SKM-1 treated with dmso at 0.1 percent for 144 hours (cell line): ENCODE measurements around the gene AKAP8.
"Not testable (repeated sequence)": the region's sequence is repeated elsewhere in the genome, so short reads cannot be mapped to it uniquely, and the experiment has no call there.

Experiments
- DNase-seq: peaks from one replicate; lab custom pipeline; 2025; ENCODE audit not compliant: unreplicated experiment; lab: John Stamatoyannopoulos, UW

Gene AKAP8

GRCh38 chr19:15374105-15374651, 5.4 kb downstream of the AKAP8 start:
- no peak for DNase-seq

- no peak for DNase-seq
These were observed 5.9 kb downstream of the AKAP8 start for GRCh38 chr19:15373644-15374043.

- DNase-seq = no peak
These were observed 6.7 kb downstream of the AKAP8 start for GRCh38 chr19:15372891-15373301.

- no peak for DNase-seq
These were observed 7.1 kb downstream of the AKAP8 start for GRCh38 chr19:15372470-15372869.

GRCh38 chr19:15371786-15372380, 7.7 kb downstream of the AKAP8 start:
- no peak for DNase-seq

- no peak for DNase-seq
These were observed 8.5 kb downstream of the AKAP8 start for GRCh38 chr19:15371119-15371518.

GRCh38 chr19:15369594-15369891, 10.0 kb downstream of the AKAP8 start:
- no peak for DNase-seq

GRCh38 chr19:15368798-15369593, 10.6 kb downstream of the AKAP8 start:
- no peak for DNase-seq

- no peak for DNase-seq
These were observed 11.4 kb downstream of the AKAP8 start for GRCh38 chr19:15368051-15368632.

- DNase-seq = no peak
These were observed 12.1 kb downstream of the AKAP8 start for GRCh38 chr19:15367439-15367838.

GRCh38 chr19:15365264-15365663, 14.3 kb downstream of the AKAP8 start:
- DNase-seq = no peak

GRCh38 chr19:15363791-15364190, 15.8 kb downstream of the AKAP8 start:
- not testable (repeated sequence) for DNase-seq

GRCh38 chr19:15363048-15363447, 16.5 kb downstream of the AKAP8 start:
- DNase-seq = not testable (repeated sequence)

- not testable (repeated sequence) for DNase-seq
These were observed 19.6 kb downstream of the AKAP8 start for GRCh38 chr19:15360015-15360414.

GRCh38 chr19:15358918-15359317, 20.7 kb downstream of the AKAP8 start:
- no peak for DNase-seq

- DNase-seq = no peak
These were observed 21.7 kb downstream of the AKAP8 start for GRCh38 chr19:15357906-15358305.

GRCh38 chr19:15354566-15355296, 24.9 kb downstream of the AKAP8 start:
- DNase-seq = no peak

- no peak for DNase-seq
These were observed 25.7 kb downstream of the AKAP8 start for GRCh38 chr19:15353908-15354307.

GRCh38 chr19:15352535-15352934, 27.1 kb downstream of the AKAP8 start:
- DNase-seq = not testable (repeated sequence)

GRCh38 chr19:15341328-15341727, 38.3 kb downstream of the AKAP8 start:
- not testable (repeated sequence) for DNase-seq

GRCh38 chr19:15340086-15340485, 39.5 kb downstream of the AKAP8 start:
- DNase-seq = no peak
